Islet precursor cell (in vitro differentiated cells): ENCODE data around the gene USH1G.
A peak's percentile ranks its signal among the peaks of the same experiment; 100 is the strongest.

Experiments used
- DNase-seq: peaks from one replicate; pipeline ENCODE4 v3.0.0-alpha.2; 2018

USH1G gene

DNA sequence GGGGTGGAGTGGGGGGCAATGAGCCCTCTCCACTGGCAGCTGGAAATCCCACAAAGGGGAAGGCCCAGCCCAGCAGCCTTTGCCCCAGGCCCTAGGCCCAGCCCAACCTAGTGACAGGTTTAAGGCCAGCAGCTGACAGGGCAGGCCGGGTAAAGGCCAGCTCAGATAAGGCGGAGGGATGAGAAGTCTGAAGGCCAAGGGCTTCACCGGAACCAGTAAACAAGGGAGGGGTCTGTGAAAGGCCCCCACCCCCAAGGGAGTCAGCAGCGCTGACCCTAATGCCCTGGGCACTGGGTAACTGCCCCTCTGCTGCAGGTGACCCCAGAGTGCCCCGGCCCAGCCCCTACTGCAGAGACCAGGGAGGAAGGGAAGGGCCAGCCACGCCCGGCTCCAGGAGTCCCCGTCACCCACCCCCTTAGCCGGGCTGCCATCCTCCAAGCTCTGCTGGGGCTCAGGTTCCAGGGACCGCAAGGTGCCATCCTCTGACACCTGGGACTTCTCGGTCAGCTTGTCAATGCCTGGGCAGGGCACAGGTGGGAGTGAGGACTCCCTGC is 30.2 kb upstream of the USH1G start:
- DNase-seq, result no peak

DNA sequence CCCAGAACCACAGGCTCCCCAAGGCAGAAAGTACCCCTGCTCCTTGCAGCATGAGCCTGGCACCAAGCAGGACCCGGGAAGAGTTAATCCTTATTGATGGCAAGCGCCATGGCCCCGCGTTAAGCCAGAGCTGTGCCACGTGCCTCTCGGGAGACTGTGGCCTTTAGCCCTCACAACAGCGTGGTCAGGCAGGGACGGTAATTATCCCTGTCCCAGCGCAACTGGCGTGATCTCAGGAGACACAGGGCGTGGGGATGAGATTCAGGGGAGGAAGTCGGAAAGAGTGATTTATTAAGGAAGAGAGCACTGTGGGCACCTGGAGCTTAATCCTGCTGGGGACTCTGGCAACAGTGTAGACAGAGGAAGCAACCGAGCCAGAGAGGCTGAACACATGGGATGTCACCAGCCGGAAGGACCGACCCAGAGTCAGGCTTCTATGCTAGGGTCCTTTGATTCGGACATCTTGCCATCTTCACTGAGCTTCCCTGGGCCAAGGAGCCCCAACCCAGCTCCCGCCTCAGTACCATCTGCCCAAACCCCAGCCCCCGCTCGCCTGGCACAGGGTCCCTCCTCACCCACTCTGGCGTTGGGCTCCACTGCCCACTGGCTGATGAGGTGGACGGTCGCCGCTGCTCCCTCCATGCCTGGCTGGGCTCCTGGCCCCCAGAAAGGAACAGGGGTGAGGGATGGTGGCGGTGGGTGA is 29.5 kb upstream of the USH1G start:
- DNase-seq, result no peak

DNA sequence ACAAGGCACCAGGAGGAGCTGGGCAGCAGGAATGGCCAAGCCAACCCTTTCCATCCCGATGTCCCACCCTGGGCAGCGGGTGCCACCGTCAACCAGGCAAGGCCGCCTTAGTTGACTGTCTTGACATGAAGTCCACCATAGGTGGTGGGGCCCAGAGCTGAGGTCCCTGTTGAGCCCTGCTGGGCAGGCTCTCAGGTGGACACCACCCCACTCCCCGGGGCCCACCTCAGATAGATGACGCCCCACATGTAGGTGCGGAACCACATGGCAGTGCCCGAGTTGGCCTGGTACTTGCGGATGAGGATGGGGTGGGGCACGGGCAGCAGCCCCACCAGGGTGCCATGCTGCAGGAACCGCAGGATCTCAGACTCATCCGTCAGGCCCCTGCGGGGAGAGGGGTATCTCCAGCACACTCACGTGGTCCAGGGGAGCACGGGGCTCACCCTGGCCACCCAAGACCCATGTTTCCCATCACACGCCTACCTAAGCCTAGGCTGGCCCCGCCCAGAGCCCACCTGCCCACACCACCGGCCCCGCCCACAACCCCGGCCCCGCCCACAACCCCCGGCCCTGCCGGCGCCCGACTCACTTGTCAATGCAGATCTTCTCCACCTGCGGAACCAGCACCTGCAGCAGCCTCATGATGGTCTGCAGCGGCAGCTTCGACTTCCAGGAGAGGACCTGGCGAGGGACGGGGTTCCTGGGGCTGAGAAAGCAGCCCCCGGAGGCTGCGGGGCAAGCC is 28.8 kb upstream of the USH1G start:
- no peak for DNase-seq

DNA sequence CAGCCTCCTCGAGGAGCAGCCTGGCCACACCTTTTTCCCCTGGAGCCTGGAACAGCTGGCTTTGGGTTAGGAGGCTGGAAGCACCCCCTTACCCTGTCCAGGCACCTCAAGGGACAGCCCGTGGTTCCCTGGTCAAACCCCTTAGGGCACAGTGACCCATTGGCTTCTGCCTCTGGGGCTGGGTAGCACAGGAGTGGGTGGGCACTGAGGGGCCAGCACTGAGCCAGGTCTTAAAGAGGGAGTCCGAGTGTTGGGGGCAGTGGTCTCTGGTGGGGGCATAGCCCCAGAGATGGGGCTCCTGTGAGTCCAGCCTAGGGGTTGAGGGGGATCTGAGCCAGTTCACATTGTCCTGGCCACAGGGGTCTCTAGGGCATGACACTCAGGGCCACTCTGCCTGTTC is 28.0 kb upstream of the USH1G start:
- DNase-seq, result no peak

DNA sequence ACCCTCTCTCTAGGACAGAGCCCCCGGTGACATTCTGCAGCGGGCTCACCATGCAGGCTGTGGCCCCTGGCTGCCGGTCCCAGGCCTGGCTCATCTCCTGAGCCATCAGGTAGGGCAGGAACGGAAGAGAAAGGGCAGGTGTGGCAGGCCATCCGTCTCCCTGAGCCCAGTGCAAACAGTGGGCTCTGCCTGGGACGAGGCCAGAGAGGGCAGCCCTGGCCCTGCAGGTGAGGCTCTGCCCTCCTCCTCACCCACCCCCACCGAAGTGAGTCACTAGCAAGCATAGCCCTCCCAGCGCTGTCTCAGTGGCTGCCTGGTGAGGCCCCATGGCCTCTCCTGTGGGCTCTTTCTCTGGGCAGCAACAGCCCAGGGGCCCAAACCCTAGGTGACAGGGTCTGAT is 27.2 kb upstream of the USH1G start:
- no peak for DNase-seq

DNA sequence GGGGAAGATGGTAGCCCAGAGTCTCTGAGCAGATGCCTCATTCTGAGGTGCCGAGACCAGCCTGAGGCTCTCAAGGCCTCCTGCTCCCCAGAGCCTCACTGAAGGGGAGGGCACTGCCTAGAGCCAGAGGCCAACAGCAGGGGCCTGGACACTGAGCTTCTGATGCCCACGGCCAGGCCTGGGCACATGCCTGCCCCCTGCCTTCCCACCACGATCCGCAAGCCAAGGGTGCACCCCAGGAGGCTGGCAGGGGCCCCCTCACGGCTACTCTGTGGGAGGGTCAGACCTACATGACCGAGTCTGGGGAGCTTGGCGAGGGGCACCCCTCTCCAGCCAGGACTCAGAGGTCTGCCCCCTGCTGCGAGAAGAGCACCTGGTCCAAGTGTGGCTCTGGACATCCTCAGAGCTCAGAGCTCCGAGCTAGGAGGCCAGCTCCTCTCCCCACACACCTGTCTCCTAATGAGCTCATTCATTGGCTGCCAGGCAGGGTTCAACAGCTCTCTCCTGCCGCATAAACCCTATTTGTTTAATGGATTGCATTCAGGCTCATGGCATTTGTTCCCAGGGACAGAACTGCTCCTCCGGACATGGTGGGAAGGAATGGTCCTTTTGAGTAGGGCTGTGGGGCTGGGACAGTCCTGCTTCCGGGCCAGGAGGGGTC is 26.5 kb upstream of the USH1G start:
- no peak for DNase-seq

DNA sequence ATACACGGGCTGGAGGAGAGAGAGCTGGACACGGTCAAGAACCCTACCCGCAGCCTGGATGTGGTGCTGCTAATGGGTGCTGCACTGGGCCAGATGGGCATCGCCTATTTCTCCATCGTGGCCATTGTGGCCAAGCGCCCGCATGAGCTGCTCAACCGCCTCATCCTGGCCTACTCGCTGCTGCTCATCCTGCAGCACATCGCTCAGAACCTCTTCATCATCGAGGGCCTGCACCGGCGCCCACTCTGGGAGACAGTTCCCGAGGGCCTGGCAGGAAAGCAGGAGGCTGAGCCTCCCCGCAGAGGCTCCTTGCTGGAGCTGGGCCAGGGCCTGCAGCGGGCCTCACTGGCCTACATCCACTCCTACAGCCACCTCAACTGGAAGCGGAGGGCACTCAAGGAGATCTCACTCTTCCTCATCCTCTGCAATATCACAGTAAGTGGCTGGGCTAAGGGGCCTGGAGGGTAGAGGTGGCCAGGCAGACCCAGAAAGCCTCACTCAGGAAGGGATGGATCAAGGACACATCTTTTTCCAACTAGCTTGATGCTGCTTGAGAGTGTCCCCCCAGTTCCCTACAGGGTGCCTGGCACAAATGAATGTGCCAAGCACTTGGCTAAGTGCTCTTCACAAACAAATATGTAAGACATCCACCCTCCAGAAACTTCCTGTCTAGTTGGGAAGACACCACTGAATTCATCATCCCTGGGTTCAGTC is 24.1 kb upstream of the USH1G start:
- DNase-seq, result no peak

DNA sequence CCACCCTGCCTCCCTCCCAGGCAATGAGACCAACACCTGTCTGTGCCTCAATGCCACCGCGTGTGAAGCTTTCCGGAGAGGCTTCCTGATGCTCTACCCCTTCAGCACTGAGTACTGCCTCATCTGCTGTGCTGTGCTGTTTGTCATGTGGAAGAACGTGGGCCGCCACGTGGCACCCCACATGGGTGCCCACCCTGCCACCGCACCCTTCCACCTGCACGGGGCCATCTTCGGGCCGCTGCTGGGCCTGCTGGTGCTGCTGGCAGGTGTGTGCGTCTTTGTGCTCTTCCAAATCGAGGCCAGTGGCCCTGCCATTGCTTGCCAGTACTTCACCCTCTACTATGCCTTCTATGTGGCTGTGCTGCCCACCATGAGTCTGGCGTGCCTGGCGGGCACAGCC is 23.6 kb upstream of the USH1G start:
- no peak for DNase-seq

DNA sequence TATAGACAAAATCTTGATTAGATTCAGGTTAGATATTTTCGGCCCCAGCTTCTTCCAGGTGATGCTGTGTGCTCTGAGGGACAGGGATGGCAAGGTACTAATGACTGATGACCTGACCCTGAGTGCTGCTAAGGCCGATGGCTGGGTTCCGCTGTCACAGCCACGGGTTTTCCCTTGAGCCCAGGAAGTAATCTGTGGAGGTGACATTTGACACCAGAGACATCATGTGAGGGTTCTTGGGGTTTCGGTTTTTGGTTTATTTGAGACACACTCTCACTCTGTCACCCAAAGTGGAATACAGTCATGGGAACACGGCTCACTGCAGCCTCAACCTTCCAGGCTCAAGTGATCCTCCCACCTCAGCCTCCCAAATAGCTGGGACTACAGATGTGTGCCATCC is 22.5 kb upstream of the USH1G start:
- no peak for DNase-seq

DNA sequence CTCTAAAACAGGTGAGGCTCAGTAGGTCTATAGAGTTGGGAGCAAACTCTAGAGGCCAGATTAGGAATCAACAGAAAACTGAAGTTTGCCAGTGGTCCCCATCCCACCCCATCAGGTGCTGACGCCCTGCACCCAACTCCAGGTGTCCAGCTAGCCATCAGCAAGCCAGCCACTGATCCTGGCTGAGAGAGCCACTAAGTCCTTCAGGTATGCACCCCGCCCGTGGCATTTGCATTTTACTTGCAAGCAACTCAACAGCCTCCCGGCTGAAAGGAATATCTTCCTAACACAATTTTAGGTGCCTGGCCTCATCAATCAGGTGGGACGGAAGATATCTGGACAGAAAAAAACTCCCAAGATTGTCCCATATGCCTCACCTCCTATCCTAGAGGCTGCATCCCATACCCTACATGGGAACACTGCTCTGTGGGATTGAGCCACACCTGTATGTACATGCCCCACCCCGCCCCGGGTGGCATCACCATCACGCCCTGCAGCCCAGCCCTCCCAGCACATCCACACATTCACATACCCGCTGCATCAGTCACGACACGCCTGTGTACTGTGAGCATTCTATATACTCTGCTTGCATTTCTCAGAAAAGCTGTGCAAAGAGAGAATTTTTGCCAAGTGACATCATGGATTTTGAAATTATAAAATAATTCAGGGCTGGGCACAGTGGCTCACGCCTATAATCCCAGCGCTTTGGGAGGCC is 20.9 kb upstream of the USH1G start:
- DNase-seq, result no peak

DNA sequence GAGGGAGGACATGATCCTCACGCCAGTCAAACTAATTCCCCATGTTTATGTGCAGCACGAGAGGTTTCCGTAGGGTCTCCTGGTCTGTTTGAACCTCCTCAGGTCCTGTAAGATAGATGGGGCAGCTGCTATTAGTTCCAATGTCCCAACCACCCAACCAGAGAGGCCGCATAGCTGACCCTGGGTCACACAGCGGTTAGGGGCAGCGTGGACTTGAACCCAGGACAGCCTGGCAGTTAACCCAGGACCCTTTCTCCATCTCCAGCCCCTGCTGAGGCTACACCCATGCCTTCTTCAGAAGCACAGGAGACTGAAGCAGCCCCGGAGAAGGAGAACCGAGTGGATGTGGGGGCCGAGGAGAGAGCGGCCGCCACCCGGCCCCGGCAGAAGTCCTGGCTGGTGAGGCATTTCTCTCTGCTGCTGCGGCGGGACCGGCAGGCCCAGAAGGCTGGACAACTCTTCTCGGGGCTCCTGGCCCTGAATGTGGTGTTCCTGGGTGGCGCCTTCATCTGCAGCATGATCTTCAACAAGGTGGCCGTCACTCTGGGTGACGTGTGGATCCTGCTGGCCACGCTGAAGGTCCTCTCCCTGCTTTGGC is 18.2 kb upstream of the USH1G start:
- DNase-seq, result no peak

DNA sequence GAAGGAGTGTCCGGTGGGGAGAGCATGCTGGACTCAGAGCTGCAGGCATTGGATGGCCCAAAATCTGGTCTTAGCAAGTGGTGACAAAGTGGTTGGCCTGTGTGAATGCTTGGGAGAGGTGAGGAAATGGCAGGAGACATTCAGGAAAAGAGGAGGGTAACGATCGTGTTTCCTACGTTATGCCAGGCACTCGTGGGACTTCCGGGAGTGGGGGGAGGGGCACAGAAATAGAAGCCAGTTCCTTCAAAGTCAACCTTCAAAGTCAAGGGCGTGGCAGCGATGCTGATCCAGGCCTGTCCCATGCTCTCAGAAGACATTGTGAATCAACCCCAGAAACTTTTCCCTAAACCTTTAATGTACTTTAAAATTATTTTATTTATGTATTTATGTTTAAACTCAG is 16.5 kb upstream of the USH1G start:
- no peak for DNase-seq

DNA sequence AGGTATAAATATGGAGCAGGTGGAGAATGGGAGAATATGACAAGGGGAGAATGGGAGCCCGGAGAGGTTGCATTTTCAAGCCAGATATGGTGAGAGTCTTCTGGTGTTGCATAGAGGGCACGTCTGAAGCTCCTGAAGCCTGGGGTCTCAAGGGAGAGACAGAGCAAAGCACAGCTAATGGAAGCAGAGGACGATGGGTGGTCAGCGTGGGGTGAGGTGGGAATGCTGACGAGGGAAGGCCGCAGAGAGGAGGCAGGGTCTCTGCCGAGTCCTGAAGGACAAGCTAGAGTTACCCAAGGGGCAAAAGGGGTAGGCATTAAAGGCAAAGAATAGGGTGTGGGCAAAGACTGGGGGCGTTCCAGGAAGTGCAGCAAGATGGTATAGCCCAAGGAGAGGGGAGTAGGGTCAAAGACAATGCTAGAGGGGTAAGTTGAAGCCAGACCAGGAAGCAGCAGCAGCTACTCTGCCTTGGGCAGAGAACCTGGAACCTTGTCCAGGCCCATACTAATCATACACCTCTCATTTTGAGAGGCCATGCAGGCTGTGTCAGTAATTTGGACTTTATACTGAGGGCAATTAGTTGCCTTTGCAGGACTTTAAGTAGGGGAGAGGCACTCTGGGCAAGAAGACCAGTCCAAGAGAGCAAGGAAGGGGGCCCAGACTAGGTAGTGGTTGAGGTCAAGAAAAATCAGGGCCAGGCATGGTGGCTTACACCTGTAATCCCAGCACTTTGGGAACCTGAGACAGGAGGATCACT is 15.3 kb upstream of the USH1G start:
- no peak for DNase-seq

DNA sequence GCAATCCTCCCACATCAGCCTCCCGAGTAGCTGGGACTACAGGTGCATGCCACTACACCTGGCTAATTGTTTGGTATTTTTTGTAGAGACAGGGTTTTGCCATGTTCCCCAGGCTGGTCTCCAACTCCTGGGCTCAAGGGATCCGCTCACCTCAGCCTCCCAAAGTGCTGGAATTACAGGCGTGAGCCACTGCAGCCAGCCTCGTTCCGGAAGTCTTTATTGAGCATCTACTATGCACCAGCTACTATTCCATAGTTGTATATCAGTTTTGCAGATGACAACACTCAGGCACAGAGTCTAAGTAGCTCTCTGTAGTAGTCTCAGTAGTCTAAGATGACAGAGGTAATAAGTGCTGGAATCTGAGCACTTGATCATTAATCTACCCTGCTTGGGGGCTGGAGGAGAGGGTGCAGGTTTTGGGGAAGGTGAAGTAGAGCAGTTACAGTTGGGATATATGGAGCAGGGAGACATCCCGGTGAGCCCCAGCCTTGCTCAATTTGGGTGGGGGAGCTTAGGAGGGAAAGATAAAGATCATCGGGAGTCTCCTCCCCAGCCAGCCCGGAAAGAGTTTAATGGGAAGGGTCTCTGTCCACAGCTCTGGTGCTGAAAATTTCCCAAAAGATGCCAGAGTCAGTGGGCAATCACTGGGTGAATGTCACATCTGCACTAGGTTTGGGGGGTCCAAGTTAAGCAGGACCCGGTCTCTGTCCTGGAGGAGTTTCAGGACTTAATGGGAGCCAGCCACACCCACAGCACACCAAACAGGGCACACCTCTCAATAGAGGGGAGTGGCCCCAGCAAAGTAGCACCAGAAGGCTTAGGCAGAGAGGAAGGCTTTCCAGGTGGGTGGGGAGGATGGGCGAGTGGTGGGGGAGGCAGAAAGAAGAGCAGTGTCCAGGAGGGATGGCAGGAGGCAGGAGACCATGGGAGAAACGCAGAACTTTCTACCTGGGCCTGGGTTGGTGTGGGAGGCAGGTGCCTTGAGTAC is 14.3 kb upstream of the USH1G start:
- DNase-seq, result no peak

DNA sequence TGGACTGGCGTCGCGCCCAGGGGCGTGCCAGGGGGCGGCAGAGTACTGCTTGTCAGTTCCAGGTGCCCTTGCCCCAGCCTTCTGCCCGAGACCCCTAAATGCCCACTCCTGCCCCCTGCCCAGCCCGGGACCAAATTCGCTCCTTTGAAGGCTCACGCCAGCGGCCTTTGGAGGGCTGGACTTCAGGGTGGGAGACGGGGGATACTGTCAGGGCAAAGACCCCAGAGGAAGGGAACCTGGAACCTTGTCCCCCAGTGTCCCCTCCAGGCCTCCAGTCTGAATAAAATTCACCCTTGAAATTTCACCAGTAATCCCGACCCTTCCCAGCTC is 13.4 kb upstream of the USH1G start:
- DNase-seq, result no peak

DNA sequence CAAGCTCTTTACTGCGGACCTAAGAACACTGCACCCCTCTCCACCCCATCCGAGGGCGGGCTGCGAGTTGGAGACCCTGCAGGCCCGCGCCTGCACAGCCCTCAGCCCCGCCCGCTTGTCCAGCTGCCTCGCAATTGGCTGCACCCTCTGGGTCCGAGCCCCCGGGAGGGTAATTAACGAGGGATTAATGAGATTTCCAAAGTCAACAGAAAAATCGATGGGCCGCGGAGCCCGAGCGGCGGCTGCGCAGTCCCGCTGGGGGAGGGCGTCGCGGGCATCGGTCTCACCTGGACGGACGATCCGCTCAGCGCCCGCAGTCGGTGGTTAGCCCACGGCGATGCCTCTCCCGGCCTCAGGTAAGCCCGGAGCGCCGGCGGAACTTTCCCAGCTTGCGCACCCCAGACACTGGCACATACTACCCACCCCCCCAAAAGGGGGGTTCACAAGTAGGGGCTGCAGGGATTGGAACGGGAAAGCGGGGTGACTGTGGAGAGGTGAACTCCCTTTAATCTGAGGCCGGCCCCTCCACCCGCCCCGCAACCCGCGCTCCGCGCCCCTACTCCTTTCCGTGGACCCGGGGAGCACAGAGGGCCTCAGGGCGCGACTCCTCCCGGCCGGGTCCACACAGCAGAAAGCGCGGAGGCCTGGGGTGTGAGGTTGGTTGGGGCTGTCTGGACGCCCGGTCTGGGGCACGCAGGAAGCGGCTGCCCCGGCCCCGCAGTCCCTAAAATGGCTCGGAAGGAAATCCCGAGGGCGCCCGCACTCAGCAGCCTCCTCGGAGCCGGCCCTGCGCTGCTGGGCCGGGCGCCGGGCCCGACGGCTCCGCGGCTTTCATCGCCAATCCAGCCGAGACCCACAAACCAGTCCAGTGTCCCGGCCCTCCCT is 12.8 kb upstream of the USH1G start, which contains the start of gene OTOP3:
OTOP3 (plus strand) TSS at position 314 of the 885 bp plus-strand sequence; CDS start at position 338, 24 bp downstream.
- DNase-seq, result no peak

DNA sequence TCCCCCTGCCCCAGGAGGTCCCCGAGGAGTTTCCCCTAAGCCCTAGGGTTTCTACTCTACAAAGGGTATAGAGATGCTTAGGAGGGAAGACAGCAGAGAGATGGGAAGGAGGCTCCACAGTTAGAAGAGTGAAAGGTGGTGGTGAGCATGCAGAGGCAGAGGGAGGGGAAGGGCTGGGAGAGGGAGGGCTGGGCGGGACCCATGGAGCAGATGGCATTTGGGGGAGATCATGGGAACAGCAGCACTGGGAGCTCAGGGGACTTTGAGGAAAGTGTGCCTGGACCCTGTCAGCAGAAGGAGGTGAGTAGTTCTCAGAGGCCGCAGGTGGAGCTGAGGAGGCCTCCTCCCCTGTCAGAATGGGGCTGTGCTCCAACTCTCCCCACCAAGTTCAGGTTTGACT is 12.0 kb upstream of the USH1G start:
- DNase-seq, result no peak

DNA sequence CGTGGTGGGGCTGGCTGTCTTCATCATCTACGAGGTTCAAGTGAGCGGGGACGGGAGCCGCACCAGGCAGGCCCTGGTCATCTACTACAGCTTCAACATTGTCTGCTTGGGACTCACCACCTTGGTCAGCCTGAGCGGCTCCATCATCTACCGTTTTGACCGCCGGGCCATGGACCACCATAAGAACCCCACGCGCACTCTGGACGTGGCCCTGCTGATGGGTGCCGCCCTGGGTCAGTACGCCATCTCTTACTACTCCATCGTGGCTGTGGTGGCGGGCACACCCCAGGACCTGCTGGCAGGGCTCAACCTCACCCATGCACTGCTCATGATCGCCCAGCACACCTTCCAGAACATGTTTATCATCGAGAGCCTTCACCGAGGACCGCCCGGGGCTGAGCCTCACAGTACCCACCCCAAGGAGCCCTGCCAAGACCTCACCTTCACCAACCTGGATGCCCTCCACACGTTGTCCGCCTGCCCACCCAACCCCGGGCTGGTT is 7.5 kb upstream of the USH1G start:
- peak; percentile 48 for DNase-seq

DNA sequence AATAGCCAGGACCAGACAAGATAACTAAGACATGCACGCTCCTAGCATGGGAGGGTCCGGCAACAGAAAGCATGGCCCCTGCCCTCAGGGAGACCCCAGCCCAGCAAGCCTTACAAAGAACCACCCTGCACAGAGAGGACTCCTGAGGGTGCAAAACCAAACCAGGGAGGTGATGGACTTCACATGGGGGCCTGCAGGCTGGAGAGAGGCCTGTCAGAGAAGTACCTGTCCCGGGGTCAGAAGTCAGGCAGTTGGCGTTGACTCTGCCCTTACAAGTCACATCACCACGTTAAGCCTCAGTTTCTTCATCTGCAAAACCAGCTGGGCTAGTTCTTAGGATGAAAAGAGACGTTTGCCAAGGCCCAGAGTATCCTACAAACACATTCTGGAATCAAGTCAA is 5.7 kb upstream of the USH1G start:
- DNase-seq, result peak; percentile 47
